HuH-7 (cell line): ENCODE measurements around the gene TFAP2A.

ENCODE experiments used
- DNase-seq: peaks from one replicate; pipeline ENCODE4 v3.0.0; 2011; ENCODE audit warnings: low spot score

TFAP2A gene

DNA sequence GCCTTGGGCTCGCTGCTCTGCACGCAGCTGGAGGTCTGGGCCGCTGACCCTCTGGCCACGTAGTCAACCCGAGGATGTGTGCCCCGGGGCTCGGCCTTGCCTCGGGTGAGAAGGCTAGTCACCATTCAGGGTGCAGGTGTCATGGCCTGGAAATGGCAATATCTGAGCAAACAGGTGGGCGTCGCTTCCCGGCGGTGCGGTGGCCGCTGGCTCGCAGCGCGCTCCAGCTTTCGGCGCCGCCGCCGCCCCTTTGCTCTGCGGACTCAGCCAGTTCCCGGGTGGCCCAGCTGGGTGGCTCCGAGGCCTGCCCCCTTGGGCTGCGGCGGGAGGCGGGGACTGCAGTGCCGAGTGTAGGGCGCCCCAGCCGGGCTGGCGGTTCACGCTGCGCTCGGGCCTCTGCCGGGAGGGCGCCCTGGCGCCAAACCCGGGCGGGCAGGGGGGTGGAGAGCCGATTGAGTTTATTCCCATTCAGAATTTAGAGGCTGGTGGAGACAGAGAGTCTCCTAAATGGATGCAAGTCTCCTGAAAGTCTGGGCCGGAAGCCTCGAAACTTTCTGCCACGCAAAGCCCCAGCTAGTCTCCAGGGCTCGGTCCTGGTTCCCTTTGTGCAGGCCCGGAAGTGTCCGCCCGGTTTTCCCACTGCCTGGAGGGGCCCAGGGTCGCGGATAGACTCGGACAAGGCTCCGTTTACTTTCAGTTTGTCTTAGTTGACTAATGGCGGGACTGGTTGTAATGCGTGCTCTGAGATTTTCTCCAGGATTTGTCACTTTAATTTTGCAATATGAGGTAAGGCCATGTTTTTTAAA lies 11.3 kb upstream of the TFAP2A start:
- DNase-seq, result peak; percentile 80

DNA sequence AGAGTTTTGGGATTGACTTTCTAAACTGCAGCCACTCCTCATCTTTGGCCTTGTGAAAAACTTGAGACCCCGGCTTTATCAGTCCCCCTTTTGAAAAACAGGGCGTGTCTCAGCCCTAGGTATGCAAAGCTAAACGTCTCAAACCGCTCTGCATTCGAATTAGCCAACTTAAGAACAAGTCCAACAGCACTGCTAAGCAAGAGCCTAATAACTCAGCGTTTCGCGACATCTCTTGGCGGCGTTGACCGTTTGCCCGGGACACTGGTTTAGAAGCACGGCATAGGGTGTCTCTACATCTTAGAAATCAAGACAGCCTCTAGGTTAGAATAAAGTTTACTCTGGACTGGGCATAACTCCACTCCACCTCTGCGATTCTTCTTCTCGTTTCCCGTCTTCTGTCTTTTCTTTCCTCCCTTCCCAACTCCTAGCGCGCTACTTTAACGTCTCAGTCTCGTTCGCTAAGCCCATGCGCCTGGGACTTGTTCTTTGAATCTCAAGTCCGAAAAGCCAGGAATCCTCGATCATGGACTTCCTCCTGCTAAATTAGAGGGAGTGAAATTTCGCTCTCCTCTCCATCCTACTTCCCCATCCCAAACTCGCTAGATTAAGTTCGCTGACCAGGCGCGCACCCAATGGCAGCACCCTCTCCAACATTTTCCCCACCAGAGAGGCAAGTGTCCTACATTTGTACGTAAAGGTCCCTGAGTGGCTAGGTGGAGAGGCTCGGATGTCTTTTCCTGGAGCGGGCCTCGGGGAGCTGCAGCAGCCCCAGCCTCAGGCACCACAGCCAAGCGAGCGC lies 10.5 kb upstream of the TFAP2A start:
- no peak for DNase-seq

DNA sequence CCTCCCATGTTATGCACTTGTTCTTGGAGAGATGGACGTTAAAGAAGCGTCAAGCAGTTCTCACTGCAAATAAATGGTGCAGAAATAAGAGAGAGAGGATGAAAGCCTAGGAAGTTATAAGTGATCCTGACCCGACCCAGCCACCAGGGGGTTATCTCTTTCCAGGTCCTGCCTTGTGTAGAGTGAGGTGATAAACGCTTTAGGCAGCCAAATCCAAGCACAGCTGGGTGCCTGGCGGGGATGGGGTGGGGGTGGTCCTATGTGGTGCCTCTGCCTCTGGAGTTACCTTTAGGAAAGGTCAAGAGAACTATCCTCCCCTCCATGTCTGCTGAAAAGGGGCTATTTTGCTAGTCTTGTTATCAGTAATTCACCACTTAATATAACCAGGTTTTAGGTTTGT lies 9.2 kb upstream of the TFAP2A start:
- peak; percentile 72 for DNase-seq

DNA sequence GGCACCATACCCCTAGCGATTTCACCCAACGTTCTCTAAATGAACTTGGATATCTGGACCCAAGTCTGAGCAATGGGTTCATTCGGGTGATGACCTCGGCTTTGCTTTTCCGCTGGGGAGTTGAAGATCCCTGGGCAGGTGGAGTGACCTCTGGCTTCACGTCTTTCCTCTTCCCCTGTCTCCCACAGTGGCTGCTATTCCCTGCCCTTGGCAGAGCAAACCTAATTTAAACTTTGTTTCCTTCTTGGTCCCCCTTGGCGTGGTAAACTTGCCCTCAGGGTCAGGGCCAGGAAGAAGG lies 7.8 kb upstream of the TFAP2A start:
- no peak for DNase-seq

GRCh38 chr6:10421921-10422736 lies 7.3 kb upstream of the TFAP2A start:
- no peak for DNase-seq

DNA sequence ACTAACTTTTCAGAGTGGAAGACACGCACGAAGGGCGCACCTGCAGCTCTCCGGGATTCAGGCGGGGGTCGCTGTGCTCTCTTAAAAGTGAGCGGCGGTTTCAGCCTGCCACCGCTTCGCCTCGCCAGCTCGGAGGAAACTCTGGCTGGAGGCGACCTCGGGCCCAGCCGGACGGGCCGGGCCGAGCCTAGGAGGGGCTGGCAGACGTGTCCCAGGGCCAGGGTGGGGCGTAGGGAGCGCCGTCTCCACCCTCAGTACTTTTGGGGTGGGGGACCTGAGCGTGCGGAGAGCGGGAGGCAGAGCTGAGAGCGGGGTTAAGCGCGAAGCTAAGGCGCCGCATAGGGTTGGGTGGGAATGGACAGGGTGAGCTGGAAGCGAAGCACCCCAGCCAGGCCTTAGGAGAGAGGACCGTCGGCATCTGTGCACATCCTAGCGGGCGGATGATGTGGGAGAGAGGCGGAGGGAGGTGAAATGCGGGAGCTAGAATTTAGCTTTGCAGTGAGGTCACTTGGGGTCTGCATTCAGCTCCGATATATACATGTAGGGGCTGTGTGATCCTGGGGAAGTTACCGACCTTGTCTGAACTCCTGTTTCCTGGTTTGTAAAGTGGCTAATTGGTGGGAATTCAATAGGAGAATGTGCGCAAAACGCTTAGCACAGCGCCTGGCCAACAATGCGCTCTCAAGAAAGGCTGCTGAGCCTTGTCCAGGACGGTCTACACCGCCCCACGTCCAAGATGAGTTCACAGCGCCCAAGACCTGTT lies 6.5 kb upstream of the TFAP2A start:
- no peak for DNase-seq

- DNase-seq, result no peak
These were observed 5.8 kb upstream of the TFAP2A start for GRCh38 chr6:10420546-10421157.

GRCh38 chr6:10419749-10420545 lies 5.1 kb upstream of the TFAP2A start:
- no peak for DNase-seq

- DNase-seq, result no peak
These were observed 4.2 kb upstream of the TFAP2A start for GRCh38 chr6:10418862-10419748.

DNA sequence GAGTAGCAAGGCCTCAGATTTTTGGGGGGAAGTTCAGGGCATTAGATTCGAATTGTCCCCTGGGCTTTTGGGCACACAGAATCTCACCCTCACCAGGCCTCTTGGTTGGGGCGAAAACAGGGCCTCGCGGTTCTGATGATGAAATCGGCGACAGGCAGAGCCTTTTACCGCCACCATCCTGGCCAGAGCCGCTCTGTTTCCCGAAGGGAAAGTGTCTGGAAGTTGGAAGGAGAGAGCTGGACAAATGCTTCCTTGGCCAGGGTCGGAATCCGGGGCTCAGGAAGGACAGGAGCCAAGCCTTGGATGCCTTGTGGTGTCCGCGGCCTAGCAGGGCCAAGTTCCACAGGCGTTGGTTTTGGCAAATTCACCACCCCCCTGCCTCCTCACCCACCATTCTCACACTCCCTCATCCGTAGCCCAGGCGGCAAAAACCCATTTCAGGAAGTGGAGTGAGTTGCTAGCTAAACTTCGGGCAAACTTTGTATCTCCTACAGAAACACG lies 3.5 kb upstream of the TFAP2A start:
- DNase-seq, result no peak

DNA sequence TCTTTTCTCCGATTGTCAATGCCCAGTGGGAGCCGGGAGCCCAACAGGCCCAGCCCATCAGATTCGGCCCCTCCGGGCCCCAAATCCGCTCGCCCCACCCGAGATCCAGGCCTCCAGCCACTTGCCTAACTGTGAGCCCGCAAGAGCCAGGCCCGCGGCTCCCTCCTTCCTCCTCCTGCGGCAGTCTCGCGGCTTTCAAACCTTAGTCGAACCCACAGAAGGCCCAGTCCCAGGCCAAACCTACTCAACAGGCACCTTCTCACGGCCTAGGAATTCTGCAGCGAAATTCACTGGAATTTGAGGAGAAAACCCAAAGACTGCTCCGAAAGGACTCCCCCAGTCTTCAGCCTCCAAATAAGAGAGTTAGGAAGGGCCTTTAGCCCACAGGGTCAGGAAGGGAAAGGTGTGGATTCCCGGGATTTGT lies 2.8 kb upstream of the TFAP2A start:
- no peak for DNase-seq

DNA sequence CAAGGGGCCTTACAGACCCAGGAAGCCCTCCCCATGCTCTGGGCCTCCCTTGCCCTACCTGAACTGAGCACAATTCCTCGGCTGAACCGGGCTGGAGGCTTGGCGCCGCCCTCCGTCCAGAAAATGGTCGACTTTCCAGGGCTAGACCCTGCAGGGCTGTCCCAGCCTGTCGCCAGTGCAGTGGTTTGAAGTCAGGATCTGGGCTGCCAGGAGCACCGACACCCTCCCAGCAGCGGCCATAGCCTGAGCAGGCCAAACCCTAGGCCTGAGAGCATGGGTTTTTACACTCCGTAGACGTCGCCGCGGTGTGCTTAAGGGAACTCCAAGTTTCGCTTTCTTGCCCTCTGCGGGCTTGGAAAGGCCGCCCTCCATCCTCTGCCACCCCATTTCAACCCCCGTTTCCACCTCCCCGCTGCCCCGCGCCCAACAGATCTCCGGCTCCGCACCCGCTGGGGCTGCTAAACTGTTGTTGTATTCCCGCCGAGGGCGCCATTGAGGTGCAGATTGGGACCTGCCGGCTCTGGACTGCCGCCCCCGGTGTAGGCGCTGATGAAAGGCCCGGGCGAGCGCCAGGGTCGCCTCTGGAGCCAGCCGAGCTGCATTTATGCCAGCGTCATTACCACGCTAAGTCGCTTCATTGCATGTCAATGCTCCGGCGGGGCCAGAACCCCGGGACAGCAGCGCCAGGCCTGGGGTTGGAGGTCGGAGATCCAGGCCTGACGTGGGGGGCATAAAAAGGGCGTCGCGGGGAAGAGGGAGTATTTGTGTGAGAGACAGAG lies 2.2 kb upstream of the TFAP2A start:
- DNase-seq, result no peak

DNA sequence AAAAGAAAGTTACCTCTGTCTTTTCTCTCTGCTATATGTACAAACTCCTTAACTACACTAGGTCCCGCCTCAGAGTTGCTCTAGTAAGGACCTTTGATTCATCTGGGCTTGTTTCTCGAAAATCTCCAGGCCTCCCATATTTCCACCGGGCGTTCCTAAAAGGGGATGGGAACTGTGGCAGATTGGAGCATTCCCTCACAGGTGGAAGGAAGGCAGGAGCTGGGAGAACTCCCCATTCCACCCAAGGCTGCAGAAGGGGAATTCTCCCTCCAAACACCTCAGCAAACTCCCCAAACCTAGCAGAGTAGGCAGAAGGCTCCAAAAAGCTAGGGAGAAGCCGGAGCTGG lies 1.6 kb upstream of the TFAP2A start:
- no peak for DNase-seq

GRCh38 chr6:10415617-10416480 lies 975 bp upstream of the TFAP2A start:
- no peak for DNase-seq

DNA sequence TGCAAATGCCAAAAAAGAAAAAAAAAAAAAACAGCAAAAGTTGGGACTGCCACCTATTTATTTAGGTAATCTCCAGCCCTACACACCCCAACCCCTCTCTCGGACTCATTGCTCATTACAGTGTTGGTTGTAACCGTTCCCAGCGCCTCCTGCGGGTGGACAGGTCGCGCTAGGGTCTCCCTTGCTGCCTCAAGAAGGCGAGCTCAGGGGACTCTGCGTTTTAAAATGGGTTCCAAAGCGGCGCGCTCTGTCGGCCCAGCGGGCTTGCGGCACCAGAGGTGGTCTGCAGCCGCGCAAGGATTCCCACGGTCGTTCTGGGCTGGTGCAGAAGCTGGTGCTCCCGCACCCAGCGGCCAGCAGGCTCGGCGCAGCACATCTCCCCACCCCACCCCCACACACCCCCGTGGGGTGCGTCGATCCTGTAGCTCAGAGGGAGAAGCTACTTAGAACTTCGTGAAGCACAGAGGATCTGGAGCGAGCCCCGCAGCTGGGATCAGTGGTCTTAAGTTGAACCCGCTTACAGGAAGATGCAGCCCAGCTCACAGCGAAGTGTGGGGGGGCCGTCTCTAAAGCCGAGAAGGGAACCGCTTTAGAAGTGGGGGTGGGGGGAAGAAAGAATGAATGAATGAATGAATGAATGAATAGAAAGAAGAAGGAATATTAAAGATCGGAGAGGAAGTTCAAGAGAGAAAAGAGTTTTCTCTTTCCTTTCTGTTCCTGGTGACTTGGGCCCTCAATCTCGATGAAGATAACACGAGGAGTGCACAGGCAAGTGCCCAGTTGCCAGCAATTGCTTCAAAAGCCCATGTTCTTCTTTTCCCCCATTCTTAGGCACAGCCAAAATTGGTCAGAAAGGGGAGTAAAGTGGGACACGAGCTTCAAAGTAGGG lies 780 bp downstream of the TFAP2A start:
- DNase-seq, result no peak

DNA sequence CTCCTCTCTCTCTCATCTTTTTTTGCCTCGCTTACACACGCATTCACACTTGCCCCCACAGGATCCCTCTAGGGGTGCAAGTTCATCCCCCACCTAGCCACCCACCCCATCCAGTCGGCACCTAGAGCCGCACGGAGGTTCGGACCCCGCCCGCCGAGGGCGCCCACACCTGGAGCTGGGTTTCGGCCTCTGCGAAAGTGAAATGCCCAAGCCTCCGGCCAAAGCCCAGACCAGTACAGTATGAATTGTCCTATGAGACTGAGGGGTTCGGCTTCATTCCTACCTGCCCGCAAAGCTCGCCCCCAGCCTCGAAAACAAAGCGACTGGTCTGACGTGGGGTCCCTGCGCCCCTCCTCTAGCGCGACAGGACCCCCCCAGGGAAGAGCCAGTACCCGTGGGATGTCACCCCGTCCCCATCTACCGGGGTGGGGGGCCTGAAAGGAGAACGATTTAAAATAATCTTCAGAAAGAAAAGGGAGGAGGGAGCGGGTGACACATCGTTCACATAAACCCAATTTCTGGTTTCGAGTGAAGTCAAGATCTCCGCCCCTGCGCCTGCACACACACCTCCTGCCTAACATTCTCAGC lies 1.5 kb downstream of the TFAP2A start:
- no peak for DNase-seq
